ENCODE data around the gene CA6.

The CA6 gene

GRCh38 chr1:8938232-8938999 lies 7.3 kb upstream of the CA6 start:
- Histone ChIP-seq H3K27me3 (ENCODE audit: low read length) (no peaks in the 10 kb centered on the region), H3K4me2 (ENCODE audit: low read depth, low read length, poor library complexity, severe bottlenecking) (no peak overlapping the region), H3K9me2 (replicated peaks; ENCODE audit: insufficient read depth, low read length) (no peaks in the 10 kb centered on the region), H3K9me3 (ENCODE audit: insufficient read depth, low read length) (no peaks in the 10 kb centered on the region), H3K36me3 (ENCODE audit: low read length) (no peaks in the 10 kb centered on the region), H3K27ac (ENCODE audit: low read depth, low read length) (no peak overlapping the region; the same call in 1 of the 2 replicates), H3F3A (ENCODE audit: insufficient read depth) (no peaks in the 10 kb centered on the region), H3K4me3 (ENCODE audit: insufficient read depth, low read length, poor library complexity, severe bottlenecking) (no peak overlapping the region), H3K9ac (ENCODE audit: low read length) (no peak overlapping the region), H2AFZ (ENCODE audit: low read depth, low read length, severe bottlenecking) (no peak overlapping the region), H4K20me1 (ENCODE audit: low read depth, low read length) (no peaks in the 10 kb centered on the region), H3K79me2 (ENCODE audit: insufficient read depth, low read length) (no peaks in the 10 kb centered on the region)
- TF ChIP-seq CTCF (IDR thresholded peaks at IDR 0.05; ENCODE audit: insufficient read depth, low read length, poor library complexity, severe bottlenecking) = no peak
- no peak for TF ChIP-seq EZH2phosphoT487 (conservative IDR thresholded peaks at IDR 0.05; ENCODE audit: low read length)

GRCh38 chr1:8939000-8939265 lies 6.7 kb upstream of the CA6 start:
- no peaks in the 10 kb centered on the region for H3K79me2 ChIP-seq (ENCODE audit: insufficient read depth, low read length)
- H2AFZ ChIP-seq (ENCODE audit: low read depth, low read length, severe bottlenecking) = no peak overlapping the region
- no peak overlapping the region for H3K9ac ChIP-seq (ENCODE audit: low read length)
- H3K36me3 ChIP-seq (ENCODE audit: low read length) = no peaks in the 10 kb centered on the region
- H3K9me2 ChIP-seq (replicated peaks; ENCODE audit: insufficient read depth, low read length) = no peaks in the 10 kb centered on the region
- no peaks in the 10 kb centered on the region for H3F3A ChIP-seq (ENCODE audit: insufficient read depth)
- TF ChIP-seq CTCF (IDR thresholded peaks at IDR 0.05; ENCODE audit: insufficient read depth, low read length, poor library complexity, severe bottlenecking) (no peak), EZH2phosphoT487 (conservative IDR thresholded peaks at IDR 0.05; ENCODE audit: low read length) (no peak)
- no peak overlapping the region for H3K4me3 ChIP-seq (ENCODE audit: insufficient read depth, low read length, poor library complexity, severe bottlenecking)
- no peaks in the 10 kb centered on the region for H3K9me3 ChIP-seq (ENCODE audit: insufficient read depth, low read length)
- H4K20me1 ChIP-seq (ENCODE audit: low read depth, low read length) = no peaks in the 10 kb centered on the region
- H3K4me2 ChIP-seq (ENCODE audit: low read depth, low read length, poor library complexity, severe bottlenecking) = no peak overlapping the region
- H3K27me3 ChIP-seq (ENCODE audit: low read length) = no peaks in the 10 kb centered on the region
- H3K27ac ChIP-seq (ENCODE audit: low read depth, low read length) = no peak overlapping the region

- Histone ChIP-seq H3K4me3 (ENCODE audit: insufficient read depth, low read length, poor library complexity, severe bottlenecking) (no peak overlapping the region), H2AFZ (ENCODE audit: low read depth, low read length, severe bottlenecking) (no peak overlapping the region), H3K9ac (ENCODE audit: low read length) (no peak overlapping the region), H3F3A (ENCODE audit: insufficient read depth) (no peaks in the 10 kb centered on the region), H3K27ac (ENCODE audit: low read depth, low read length) (no peak overlapping the region), H3K9me2 (replicated peaks; ENCODE audit: insufficient read depth, low read length) (no peaks in the 10 kb centered on the region), H3K27me3 (ENCODE audit: low read length) (no peaks in the 10 kb centered on the region), H4K20me1 (ENCODE audit: low read depth, low read length) (no peaks in the 10 kb centered on the region), H3K79me2 (ENCODE audit: insufficient read depth, low read length) (no peaks in the 10 kb centered on the region), H3K4me2 (ENCODE audit: low read depth, low read length, poor library complexity, severe bottlenecking) (no peak overlapping the region), H3K9me3 (ENCODE audit: insufficient read depth, low read length) (no peaks in the 10 kb centered on the region), H3K36me3 (ENCODE audit: low read length) (no peaks in the 10 kb centered on the region)
- no peak for TF ChIP-seq EZH2phosphoT487 (conservative IDR thresholded peaks at IDR 0.05; ENCODE audit: low read length)
- no peak for TF ChIP-seq CTCF (IDR thresholded peaks at IDR 0.05; ENCODE audit: insufficient read depth, low read length, poor library complexity, severe bottlenecking)
These were observed 6.2 kb upstream of the CA6 start for GRCh38 chr1:8939362-8939995.
